GM18907 (cell line): ENCODE measurements around the gene LYZL2.
"Not testable (repeated sequence)": the region's sequence is repeated elsewhere in the genome, so short reads cannot be mapped to it uniquely, and the experiment has no call there.

ENCODE experiments used
- ATAC-seq: cut with Tn5 transposase; IDR thresholded peaks from one replicate; pipeline ENCODE4 v1.9.1; 2021; ENCODE audit warnings: mild to moderate bottlenecking, moderate library complexity; ENCODE audit not compliant: unreplicated experiment

Gene LYZL2

DNA sequence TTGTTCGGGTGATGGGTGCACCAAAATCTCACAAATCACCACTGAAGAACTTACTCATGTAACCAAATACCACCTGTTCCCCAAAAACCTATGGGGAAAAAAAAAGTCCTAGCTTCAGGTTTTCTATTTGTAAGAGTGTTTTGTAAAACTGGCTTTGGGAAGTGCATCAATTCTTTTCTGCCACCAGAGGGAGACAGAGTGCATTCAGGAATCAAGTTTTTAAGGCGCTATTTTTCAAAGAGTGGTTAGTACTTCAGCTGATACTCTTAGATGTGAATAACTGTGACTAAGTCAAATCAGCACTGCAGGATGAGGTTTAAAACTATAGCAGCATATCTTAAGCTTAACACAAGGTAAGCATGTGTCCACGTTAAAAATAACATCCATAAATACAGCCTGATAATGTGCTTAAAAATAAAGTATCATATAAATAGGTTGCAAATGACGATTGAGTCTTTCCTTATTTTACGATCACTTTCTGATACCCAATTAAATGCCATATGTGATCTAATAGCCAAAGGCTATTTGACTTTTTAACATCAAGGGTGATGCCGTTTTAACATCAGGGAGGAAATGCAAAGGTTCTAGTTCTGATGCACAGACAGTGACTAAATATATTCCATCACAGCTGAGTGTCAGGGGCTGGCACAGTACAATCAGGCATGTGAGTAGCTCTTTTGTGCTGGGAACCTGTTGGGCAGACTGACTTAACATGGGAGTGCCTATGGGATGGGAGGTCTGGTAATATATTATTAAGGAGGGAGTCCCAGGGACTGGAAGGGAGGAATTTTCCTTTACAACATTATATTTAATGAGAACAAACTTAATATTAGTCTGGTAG lies 10.6 kb upstream of the LYZL2 start:
- ATAC-seq, result no peak

- ATAC-seq, result no peak
These were observed 8.4 kb upstream of the LYZL2 start for GRCh38 chr10:30637881-30638467.

- no peak for ATAC-seq
These were observed 1.6 kb upstream of the LYZL2 start for GRCh38 chr10:30631188-30631587.

DNA sequence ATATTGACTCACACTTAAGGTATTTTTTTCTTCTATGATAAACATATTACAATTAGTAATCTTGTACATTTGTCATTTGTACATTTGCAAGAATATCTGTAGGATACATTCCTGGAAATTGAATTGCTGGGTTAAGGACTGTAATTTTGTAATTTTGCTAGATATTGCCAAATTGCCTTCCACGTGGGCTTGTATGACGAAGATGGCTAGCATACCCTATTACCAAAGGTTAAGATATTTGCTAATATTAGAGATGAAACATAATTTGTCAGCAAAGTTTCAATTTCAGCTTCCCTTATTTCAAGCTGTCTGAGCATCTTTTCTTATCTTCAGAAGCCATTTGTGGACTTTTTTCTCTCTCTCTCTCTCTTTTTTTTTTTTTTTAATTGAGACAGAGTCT lies 1.0 kb upstream of the LYZL2 start:
- no peak for ATAC-seq

GRCh38 chr10:30628576-30628975 lies 977 bp downstream of the LYZL2 start:
- not testable (repeated sequence) for ATAC-seq

- not testable (repeated sequence) for ATAC-seq
These were observed 2.7 kb downstream of the LYZL2 start for GRCh38 chr10:30626837-30627236.

DNA sequence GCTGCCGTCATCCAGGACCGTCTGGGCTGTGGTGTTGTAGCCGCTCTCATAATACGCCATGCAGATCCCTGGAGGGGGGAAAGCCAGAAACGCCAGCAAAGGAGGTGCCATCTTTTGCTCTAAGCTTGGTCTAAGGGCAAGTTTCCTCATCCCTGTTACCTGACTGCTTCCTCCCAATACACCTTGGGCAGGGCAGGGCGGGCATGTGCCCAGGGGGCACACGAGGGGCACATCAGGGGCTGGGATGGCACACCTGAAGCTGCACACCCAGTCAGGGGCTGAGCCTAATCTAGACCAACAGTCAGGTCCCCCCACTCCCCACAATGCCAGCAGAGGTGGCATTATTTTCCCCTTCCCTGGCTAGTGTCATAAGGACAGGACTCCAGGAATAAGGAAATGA lies 3.4 kb downstream of the LYZL2 start:
- not testable (repeated sequence) for ATAC-seq

- no peak for ATAC-seq
These were observed 4.5 kb downstream of the LYZL2 start for GRCh38 chr10:30625080-30625479.

- no peak for ATAC-seq
These were observed 9.6 kb downstream of the LYZL2 start for GRCh38 chr10:30619966-30620365.

- no peak for ATAC-seq
These were observed 12.5 kb downstream of the LYZL2 start for GRCh38 chr10:30617070-30617469.

DNA sequence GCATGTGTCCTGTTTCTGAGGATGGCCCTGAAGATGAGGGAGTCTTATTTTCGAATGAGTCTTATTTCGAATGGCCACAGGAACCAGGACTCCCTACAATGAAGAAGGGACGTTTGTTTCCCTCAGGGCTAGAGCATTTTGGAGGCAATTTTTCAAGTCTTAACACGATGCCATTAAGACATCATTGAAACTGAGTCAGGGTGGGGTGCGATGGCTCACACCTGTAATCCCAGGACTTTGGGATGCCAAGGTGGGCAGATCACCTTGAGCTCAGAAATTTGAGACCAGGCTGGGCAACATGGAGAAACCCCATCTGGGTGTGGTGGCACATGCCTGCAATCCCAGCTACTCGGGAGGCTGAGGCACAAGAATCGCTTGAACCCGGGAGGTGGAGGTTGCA lies 18.5 kb downstream of the LYZL2 start:
- ATAC-seq, result not testable (repeated sequence)

DNA sequence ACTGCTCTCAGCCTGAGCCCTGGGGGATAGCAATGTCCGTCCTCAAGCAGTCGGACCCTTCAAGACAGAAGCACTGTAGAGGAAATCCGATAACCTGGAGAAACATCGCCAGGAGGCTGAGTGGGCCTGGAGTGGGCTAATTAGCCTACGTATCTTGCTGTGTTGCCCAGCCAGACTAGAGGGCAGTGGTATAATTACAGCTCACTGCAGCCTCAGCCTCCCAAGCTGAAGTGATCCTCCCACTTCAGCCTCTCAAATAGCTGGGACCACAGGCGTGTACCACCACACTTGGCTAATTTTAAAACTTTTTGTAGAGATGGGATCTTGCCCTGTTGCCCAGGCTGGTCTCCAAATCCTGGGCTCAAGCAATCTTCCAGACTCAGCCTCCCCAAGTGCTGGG lies 21.7 kb downstream of the LYZL2 start:
- ATAC-seq, result no peak

GRCh38 chr10:30606313-30606712 lies 23.2 kb downstream of the LYZL2 start:
- ATAC-seq, result no peak

DNA sequence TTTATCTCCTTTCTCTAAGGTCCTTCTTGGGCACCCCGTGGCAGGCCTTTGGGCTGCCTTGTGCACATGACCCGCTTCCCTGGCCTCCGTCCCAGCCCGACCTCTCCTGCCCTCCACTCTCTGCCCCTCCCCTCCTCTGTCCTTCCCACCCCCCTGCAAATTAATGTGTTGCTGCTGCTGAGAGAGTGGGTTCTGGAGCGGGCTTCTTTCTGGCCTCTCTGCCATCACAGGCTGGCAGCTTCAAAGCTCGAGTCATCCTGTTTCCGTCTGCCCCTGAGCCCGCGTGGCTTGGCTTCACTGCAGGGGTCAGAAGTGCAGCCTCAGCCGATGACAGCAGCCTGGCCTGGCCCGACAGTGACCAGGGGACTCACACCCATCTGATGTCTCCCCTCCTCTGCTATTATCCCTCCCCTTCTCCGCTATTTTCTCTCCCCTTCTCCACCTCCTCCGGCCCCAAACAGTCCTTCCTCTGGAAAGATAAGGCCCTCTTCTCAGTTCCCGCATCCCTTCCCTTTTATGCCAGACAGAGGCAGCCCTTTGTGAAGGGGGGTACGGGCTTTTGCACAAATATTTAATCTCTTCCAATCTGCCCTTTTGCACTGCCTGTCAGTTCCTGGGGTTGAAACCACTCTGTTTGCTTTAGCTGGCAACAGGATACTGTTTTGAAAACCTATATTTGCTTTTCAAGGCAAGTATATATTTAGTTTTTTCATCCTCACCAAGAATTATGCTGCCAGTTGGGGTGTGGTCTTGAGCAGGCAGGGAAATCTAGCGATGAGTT lies 24.0 kb downstream of the LYZL2 start:
- ATAC-seq, result not testable (repeated sequence)

DNA sequence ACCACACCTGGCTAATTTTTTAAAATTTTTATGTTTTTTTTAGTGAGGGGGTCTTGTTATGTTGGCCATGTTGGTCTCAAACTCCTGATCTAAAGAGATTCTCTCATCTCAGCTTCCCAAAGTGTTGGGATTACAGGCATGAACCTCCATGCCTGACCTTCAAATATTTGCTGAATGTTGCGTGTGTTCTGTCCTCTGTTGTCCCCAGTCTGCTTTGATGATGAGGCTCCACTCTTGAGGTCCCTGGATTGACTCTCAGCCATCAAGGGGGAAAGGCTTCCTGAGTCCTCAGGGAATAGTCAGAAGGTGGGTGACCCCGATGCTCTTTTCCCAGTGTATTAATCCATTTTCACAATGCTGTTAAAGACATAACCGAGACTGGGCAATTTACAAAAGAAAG lies 26.0 kb downstream of the LYZL2 start:
- ATAC-seq, result no peak

DNA sequence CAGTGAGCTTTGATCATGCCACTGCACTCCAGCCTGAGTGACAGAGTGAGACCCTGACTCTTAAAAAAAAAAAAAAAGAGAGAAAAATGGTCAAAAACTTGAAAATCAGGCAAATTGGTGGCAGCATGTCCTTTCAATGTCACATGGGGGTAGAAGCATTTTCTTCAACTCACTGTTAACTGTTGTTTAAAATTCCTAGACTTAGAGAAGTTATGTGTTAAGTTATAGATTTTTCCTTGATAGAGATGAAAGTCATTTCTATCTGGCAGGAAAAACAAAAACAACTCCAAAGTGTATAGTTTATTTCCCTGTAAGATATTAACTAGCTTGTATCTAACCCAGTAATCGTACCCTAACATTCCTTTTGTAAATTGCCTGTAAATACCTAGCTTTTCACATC lies 26.8 kb downstream of the LYZL2 start:
- no peak for ATAC-seq

GRCh38 chr10:30600005-30600404 lies 29.5 kb downstream of the LYZL2 start:
- no peak for ATAC-seq

GRCh38 chr10:30598105-30598776 lies 31.3 kb downstream of the LYZL2 start:
- ATAC-seq, result no peak

GRCh38 chr10:30597433-30597824 lies 32.1 kb downstream of the LYZL2 start:
- not testable (repeated sequence) for ATAC-seq

DNA sequence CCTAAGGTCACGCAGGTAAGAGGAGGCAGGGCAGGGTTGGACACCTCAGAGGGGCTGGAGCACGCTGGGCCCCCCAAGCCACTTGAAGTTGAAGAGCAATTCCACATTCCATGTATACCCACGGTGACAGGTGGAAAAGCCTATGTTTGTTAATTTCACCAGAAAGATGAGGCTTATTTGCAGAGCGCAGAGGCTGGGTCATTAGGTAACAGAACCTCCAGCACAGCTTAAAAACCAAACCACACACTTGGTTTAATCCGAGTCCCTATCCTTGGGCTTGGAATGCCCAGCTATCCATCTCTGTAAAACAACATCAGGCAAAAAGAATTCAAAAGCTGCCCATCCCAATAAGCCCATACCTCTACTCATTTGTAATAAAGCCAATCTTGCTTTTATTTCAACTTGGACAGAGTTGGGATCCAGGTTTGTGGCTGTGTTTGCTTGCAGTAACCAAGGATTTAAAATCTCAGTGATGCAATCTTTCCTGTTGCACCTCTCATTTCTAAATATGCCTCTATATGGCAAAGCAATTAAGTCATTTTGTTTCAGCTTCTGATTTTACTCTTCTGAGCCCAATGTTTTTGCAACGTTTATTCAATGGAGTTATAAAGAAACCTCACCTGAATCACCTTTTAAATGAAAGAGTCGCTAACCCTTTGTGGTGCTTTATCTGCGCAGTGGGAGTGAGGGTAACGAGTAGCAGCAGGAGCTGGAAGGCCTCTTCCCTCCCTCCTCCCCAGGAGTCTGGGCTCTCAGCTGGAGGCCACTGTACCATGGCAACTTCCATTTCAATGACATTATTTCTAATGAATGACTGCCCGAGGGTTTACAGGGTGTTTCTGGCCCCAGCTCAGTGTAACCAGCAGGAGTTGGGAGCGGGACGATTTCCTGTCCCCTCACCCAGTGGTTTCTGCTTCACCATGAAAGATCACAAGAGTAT lies 32.8 kb downstream of the LYZL2 start:
- not testable (repeated sequence) for ATAC-seq
